Measurements from ENCODE around the gene TMEM243.

DNA sequence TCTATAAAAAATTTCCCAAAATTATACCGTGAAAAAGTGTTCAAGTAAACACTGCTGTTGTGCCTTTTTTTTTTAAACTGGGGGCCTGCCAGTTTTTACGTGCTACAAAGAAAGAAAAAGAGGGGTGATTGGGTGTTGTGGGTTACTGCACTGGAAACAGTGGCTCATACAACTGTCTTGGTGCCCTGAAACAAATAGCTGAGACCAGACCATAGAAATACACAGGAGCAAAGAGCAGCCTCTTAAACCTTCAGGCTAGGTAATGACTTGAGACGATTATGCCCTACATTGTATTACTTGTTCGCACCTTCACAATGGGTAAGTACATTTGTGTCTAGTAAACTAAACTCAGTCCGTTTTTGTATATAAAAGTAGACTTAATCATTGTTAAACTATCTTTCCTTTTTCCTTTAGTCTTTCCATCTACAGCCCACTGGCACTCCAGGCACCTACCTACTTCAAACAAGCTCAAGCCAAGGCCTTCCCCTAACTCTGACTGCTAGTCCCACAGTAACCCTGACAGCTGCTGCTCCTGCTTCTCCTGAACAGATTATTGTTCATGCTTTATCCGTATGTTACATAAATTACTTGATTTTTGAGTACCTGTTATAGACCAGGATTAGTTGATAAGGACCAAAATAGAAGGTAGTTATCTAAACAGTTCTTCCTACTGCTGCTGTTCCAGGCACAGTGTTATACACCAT lies 26.6 kb downstream of the TMEM243 start:
- TF ChIP-seq POLR2AphosphoS5 (IDR thresholded peaks at IDR 0.05; ENCODE audit: low read depth, low read length) (peak; percentile 47), POLR2A (IDR thresholded peaks at IDR 0.05; ENCODE audit: low read depth, low read length) (no peak; the same call in 1 of the 2 replicates), SPI1 (IDR thresholded peaks at IDR 0.05; ENCODE audit: low read depth, low read length) (no peak), TAF1 (IDR thresholded peaks at IDR 0.05; ENCODE audit: low read depth, low read length) (no peak)
